ENCODE results near the gene CDK17.

Gene CDK17

GRCh38 chr12:96371138-96371789 lies 29.0 kb downstream of the CDK17 start:
- H3K4me3 ChIP-seq (ENCODE audit: insufficient read depth, low read length, poor library complexity, severe bottlenecking), result no peak overlapping the region
- H3K9me2 ChIP-seq (replicated peaks; ENCODE audit: insufficient read depth, low read length), result no peaks in the 10 kb centered on the region
- no peak overlapping the region for H3K9ac ChIP-seq (ENCODE audit: low read length)
- no peak overlapping the region for H3K27ac ChIP-seq (ENCODE audit: low read depth, low read length)
- H3K27me3 ChIP-seq (ENCODE audit: low read length), result no peaks in the 10 kb centered on the region
- H3K9me3 ChIP-seq (ENCODE audit: insufficient read depth, low read length), result no peaks in the 10 kb centered on the region
- H3K4me2 ChIP-seq (ENCODE audit: low read depth, low read length, poor library complexity, severe bottlenecking), result no peak overlapping the region
- no peak for TF ChIP-seq EZH2phosphoT487 (conservative IDR thresholded peaks at IDR 0.05; ENCODE audit: low read length)
- no peak for TF ChIP-seq CTCF (IDR thresholded peaks at IDR 0.05; ENCODE audit: insufficient read depth, low read length, poor library complexity, severe bottlenecking)
- H3K36me3 ChIP-seq (ENCODE audit: low read length), result no peaks in the 10 kb centered on the region
- peaks cover 100% of the 10 kb centered on the region for H3K79me2 ChIP-seq (ENCODE audit: insufficient read depth, low read length)
- H2AFZ ChIP-seq (ENCODE audit: low read depth, low read length, severe bottlenecking), result no peak overlapping the region
- H4K20me1 ChIP-seq (ENCODE audit: low read depth, low read length), result peaks cover 42% of the 10 kb centered on the region
- no peaks in the 10 kb centered on the region; the same call in 1 of the 2 replicates for H3F3A ChIP-seq (ENCODE audit: insufficient read depth)

DNA sequence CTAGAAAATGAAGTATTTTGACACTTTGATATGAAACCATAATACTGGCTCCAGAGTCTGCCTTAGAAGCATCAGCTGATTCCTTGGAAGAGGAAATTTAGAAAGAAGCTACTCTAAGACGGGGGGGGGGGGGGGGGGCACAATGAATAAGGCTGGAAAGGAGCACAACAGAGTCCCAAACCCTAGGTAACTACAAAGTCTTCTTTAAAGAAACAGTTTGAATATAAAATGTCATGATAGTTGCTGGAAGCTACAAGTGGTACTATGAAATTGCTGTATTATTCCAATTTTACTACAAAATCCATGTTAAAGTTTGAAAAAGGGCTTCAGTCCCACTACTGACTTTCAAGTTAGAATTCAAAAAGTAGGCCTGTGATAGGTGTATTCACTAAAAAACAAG lies 31.6 kb downstream of the CDK17 start:
- no peak overlapping the region for H3K4me3 ChIP-seq (ENCODE audit: insufficient read depth, low read length, poor library complexity, severe bottlenecking)
- H3K9ac ChIP-seq (ENCODE audit: low read length), result no peak overlapping the region
- no peaks in the 10 kb centered on the region for H3K9me3 ChIP-seq (ENCODE audit: insufficient read depth, low read length)
- no peaks in the 10 kb centered on the region; the same call in none of the 2 replicates for H3F3A ChIP-seq (ENCODE audit: insufficient read depth)
- H3K36me3 ChIP-seq (ENCODE audit: low read length), result no peaks in the 10 kb centered on the region
- TF ChIP-seq EZH2phosphoT487 (conservative IDR thresholded peaks at IDR 0.05; ENCODE audit: low read length) (no peak), CTCF (IDR thresholded peaks at IDR 0.05; ENCODE audit: insufficient read depth, low read length, poor library complexity, severe bottlenecking) (no peak)
- H3K27ac ChIP-seq (ENCODE audit: low read depth, low read length), result 0 out of 2 replicates have a peak overlapping the region, but pooled peaks have one; percentile 2
- peaks cover 100% of the 10 kb centered on the region for H3K79me2 ChIP-seq (ENCODE audit: insufficient read depth, low read length)
- no peaks in the 10 kb centered on the region for H3K9me2 ChIP-seq (replicated peaks; ENCODE audit: insufficient read depth, low read length)
- peaks cover 42% of the 10 kb centered on the region for H4K20me1 ChIP-seq (ENCODE audit: low read depth, low read length)
- H3K27me3 ChIP-seq (ENCODE audit: low read length), result no peaks in the 10 kb centered on the region
- H2AFZ ChIP-seq (ENCODE audit: low read depth, low read length, severe bottlenecking), result no peak overlapping the region
- H3K4me2 ChIP-seq (ENCODE audit: low read depth, low read length, poor library complexity, severe bottlenecking), result no peak overlapping the region

GRCh38 chr12:96368233-96368632 lies 32.0 kb downstream of the CDK17 start:
- Histone ChIP-seq H3K79me2 (ENCODE audit: insufficient read depth, low read length) (peaks cover 100% of the 10 kb centered on the region), H2AFZ (ENCODE audit: low read depth, low read length, severe bottlenecking) (no peak overlapping the region), H3K27ac (ENCODE audit: low read depth, low read length) (0 out of 2 replicates have a peak overlapping the region, but pooled peaks have one; percentile 2), H4K20me1 (ENCODE audit: low read depth, low read length) (peaks cover 42% of the 10 kb centered on the region), H3K4me2 (ENCODE audit: low read depth, low read length, poor library complexity, severe bottlenecking) (no peak overlapping the region), H3K9me3 (ENCODE audit: insufficient read depth, low read length) (no peaks in the 10 kb centered on the region), H3K9me2 (replicated peaks; ENCODE audit: insufficient read depth, low read length) (no peaks in the 10 kb centered on the region), H3K36me3 (ENCODE audit: low read length) (no peaks in the 10 kb centered on the region), H3F3A (ENCODE audit: insufficient read depth) (no peaks in the 10 kb centered on the region; the same call in none of the 2 replicates), H3K9ac (ENCODE audit: low read length) (no peak overlapping the region), H3K27me3 (ENCODE audit: low read length) (no peaks in the 10 kb centered on the region), H3K4me3 (ENCODE audit: insufficient read depth, low read length, poor library complexity, severe bottlenecking) (no peak overlapping the region)
- TF ChIP-seq EZH2phosphoT487 (conservative IDR thresholded peaks at IDR 0.05; ENCODE audit: low read length), result no peak
- no peak for TF ChIP-seq CTCF (IDR thresholded peaks at IDR 0.05; ENCODE audit: insufficient read depth, low read length, poor library complexity, severe bottlenecking)
